ENCODE measurements around the gene ZNF268. TPM values are rescaled to one million over a fixed set of nuclear protein-coding genes. Genes with fewer than 3 reads are reported as not detected.

ZNF268 gene
- polyA plus RNA-seq, 2 of the 4 experiments (the other 2 are of a cell fraction), result 12.5 to 21.5 TPM

GRCh38 chr12:133203344-133204263 is 22.3 kb downstream of the ZNF268 start:
- peaks cover 84% of the 10 kb centered on the region for H3K9me3 ChIP-seq
- no peaks in the 10 kb centered on the region for H3K4me1 ChIP-seq
- H3K4me3 ChIP-seq, result no peak overlapping the region
- FAIRE-seq (no peak), ATAC-seq (no peak), DNase-seq (ENCODE audit: low read depth in 1 of 2, low spot score in 1 of 2) (peak in 1 of 2 experiments; percentile 35)
- POLR2A ChIA-PET, result no interaction called here
- 79% methylated on average over 7 of the region's 7 CpGs for WGBS (ENCODE audit: missing lambda C conversion rate)
- CTCF ChIA-PET, result interaction anchor here (3.0 kb wide), 1 partner anchor 22 kb away, joined by 7 read pairs; the partner anchor contains the start of gene ZNF268
- no peak overlapping the region for H3K4me2 ChIP-seq
- TF ChIP-seq NPAS2 (CRISPR knock-in tag; IDR thresholded peaks at IDR 0.05; ENCODE audit: borderline replicate concordance), result no peak
- TF ChIP-seq FOSL2 (IDR thresholded peaks at IDR 0.05), result no peak
- TF ChIP-seq FOSL2 (CRISPR knock-in tag; IDR thresholded peaks at IDR 0.05), result no peak
- no peak for TF ChIP-seq PBX3 (IDR thresholded peaks at IDR 0.05)
- peak; percentile 11; the same call in 1 of the 2 replicates for TF ChIP-seq KDM1A (IDR thresholded peaks at IDR 0.05; ENCODE audit: low read depth)
- TF ChIP-seq ELK1 (IDR thresholded peaks at IDR 0.05; ENCODE audit: low read depth, low read length), result no peak
- TF ChIP-seq HES2 (IDR thresholded peaks at IDR 0.05), result no peak; the same call in 1 of the 2 replicates
- TF ChIP-seq ZC3H11A (IDR thresholded peaks at IDR 0.05), result no peak
- no peak for TF ChIP-seq EP300 (IDR thresholded peaks at IDR 0.05)
- peak in 1 of 2 experiments; percentile 19; a peak in 1 of 5 replicates for TF ChIP-seq JUN (IDR thresholded peaks at IDR 0.05)
- TF ChIP-seq RAD21 (conservative IDR thresholded peaks at IDR 0.05 in 1 of 2, IDR thresholded peaks at IDR 0.05 in 1 of 2), result no peak
- TF ChIP-seq TP53 (CRISPR knock-in tag; IDR thresholded peaks at IDR 0.05), result no peak
- no peak for TF ChIP-seq ZFP36 (IDR thresholded peaks at IDR 0.05; ENCODE audit: borderline replicate concordance, partially characterized antibody)
- TF ChIP-seq RCOR1 (IDR thresholded peaks at IDR 0.05; ENCODE audit: low read depth, low read length), result no peak
- TF ChIP-seq RNF2 (IDR thresholded peaks at IDR 0.05; ENCODE audit: borderline replicate concordance, low read depth), result no peak
- TF ChIP-seq GATA3 (IDR thresholded peaks at IDR 0.05; ENCODE audit: borderline replicate concordance), result peak; percentile 29
- TF ChIP-seq PHF8 (IDR thresholded peaks at IDR 0.05; ENCODE audit: borderline replicate concordance, low read depth), result no peak
- TF ChIP-seq FOXS1 (CRISPR knock-in tag; IDR thresholded peaks at IDR 0.05), result peak; percentile 12; the same call in 1 of the 2 replicates
- no peak for TF ChIP-seq MAX (IDR thresholded peaks at IDR 0.05)
- no peak for TF ChIP-seq JUNB (IDR thresholded peaks at IDR 0.05)
- TF ChIP-seq NFE2L2 (conservative IDR thresholded peaks at IDR 0.05; ENCODE audit: low read length), result no peak
- TF ChIP-seq HDAC2 (IDR thresholded peaks at IDR 0.05), result no peak
- H3K27ac ChIP-seq, result no peak overlapping the region

GRCh38 chr12:133204264-133204603 is 22.9 kb downstream of the ZNF268 start:
- Histone ChIP-seq H3K4me1 (no peaks in the 10 kb centered on the region), H3K4me2 (no peak overlapping the region), H3K4me3 (no peak overlapping the region), H3K9me3 (peaks cover 87% of the 10 kb centered on the region), H3K27ac (no peak overlapping the region)
- FAIRE-seq (no peak), DNase-seq (ENCODE audit: low read depth in 1 of 2, low spot score in 1 of 2) (no peak), ATAC-seq (no peak)
- TF ChIP-seq HMGXB4 (CRISPR knock-in tag; IDR thresholded peaks at IDR 0.05; ENCODE audit: borderline replicate concordance), result 0 out of 2 replicates have a peak, but pooled peaks have one; percentile 20
- no peak for TF ChIP-seq KDM5A (IDR thresholded peaks at IDR 0.05)
- TF ChIP-seq MYC (IDR thresholded peaks at IDR 0.05; ENCODE audit: borderline replicate concordance, low read length), result no peak
- TF ChIP-seq ELK1 (IDR thresholded peaks at IDR 0.05; ENCODE audit: low read depth, low read length), result no peak
- no peak for TF ChIP-seq HEYL (CRISPR knock-in tag; IDR thresholded peaks at IDR 0.05)
- TF ChIP-seq NFE2L2 (conservative IDR thresholded peaks at IDR 0.05; ENCODE audit: low read length), result no peak
- TF ChIP-seq PBX3 (IDR thresholded peaks at IDR 0.05), result no peak
- no peak for TF ChIP-seq TP53 (CRISPR knock-in tag; IDR thresholded peaks at IDR 0.05)
- ChIA-PET POLR2A (no interaction called here), CTCF (interaction anchor here (3.0 kb wide), 1 partner anchor 23 kb away, joined by 7 read pairs; the partner anchor contains the start of gene ZNF268)
- 35% methylated on average over 1 of the region's 1 CpG for WGBS (ENCODE audit: missing lambda C conversion rate)
